H1 (cell line): ENCODE results near the gene PNLIP. TPM values are rescaled to one million over a fixed set of nuclear protein-coding genes. Genes with fewer than 3 reads are reported as not detected.

Experiments
- CTCF ChIA-PET: fragments of 300-600 bp; sonication (Branson Sonifier 250); formaldehyde crosslinking; loops from one replicate; lab custom pipeline; 2021; ENCODE audit not compliant: partially characterized antibody; lab: Charles Lee
- POLR2A ChIA-PET: fragments of 300-600 bp; sonication (Branson Sonifier 250); formaldehyde crosslinking; loops from one replicate; lab custom pipeline; 2021; ENCODE audit warnings: inconsistent platforms; ENCODE audit not compliant: partially characterized antibody; lab: Charles Lee
- DNase-seq, 2 experiments: peaks; one replicate each; pipeline versions ENCODE4 v3.0.0 to v3.0.0-alpha.2; 2010 to 2022; ENCODE audit warnings: low spot score in 2 of 2, low read depth in 1 of 2, mixed read lengths in 1 of 2
- FAIRE-seq: peaks from 2 replicates; lab custom pipeline; 2011; peaks lifted over from hg19 to GRCh38; lab: Jason Lieb, UNC
- H2AFZ ChIP-seq: 2 replicates; pipeline ENCODE4 v1.8.1; 2012; ENCODE audit warnings: low read length, inconsistent platforms
- H2AK5ac ChIP-seq: 2 replicates; pipeline ENCODE4 v1.6.1; 2013; ENCODE audit warnings: low read depth, low read length
- H2BK120ac ChIP-seq: replicated peaks from 2 replicates; pipeline ENCODE3; 2013; ENCODE audit warnings: low read depth, low read length, inconsistent platforms
- H2BK12ac ChIP-seq: 2 replicates; pipeline ENCODE4 v1.6.1; 2013; ENCODE audit warnings: low read depth, low read length
- H2BK15ac ChIP-seq: 2 replicates; pipeline ENCODE4 v1.6.1; 2013; ENCODE audit warnings: low read length
- H2BK20ac ChIP-seq: 2 replicates; pipeline ENCODE4 v1.6.1; 2013; ENCODE audit warnings: low read length
- H2BK5ac ChIP-seq: 2 replicates; pipeline ENCODE4 v1.6.1; 2013; ENCODE audit warnings: low read depth, low read length
- H3K14ac ChIP-seq: 2 replicates; pipeline ENCODE4 v1.6.1; 2013; ENCODE audit warnings: inconsistent platforms; ENCODE audit not compliant: insufficient read length
- H3K18ac ChIP-seq: 2 replicates; pipeline ENCODE4 v1.6.1; 2013; ENCODE audit warnings: low read length; ENCODE audit errors: extremely low read depth
- H3K23ac ChIP-seq: 2 replicates; pipeline ENCODE4 v1.6.1; 2013; ENCODE audit warnings: inconsistent platforms; ENCODE audit not compliant: insufficient read length
- H3K23me2 ChIP-seq: 2 replicates; pipeline ENCODE4 v1.6.1; 2013; ENCODE audit warnings: low read depth, low read length
- H3K27ac ChIP-seq: 2 replicates; pipeline ENCODE4 v1.6.1; 2011; ENCODE audit warnings: low read depth, low read length, inconsistent platforms
- H3K27me3 ChIP-seq, 4 experiments: replicated peaks in 1 of 4; 1 replicate in 1 of 4; 2 replicates in 3 of 4; pipeline versions ENCODE4 v1.6.1 to v1.8.1; 2011 to 2013; ENCODE audit warnings: low read length in 3 of 4, mild to moderate bottlenecking in 3 of 4, inconsistent platforms in 2 of 4, mixed read lengths in 2 of 4, moderate library complexity in 1 of 4; ENCODE audit not compliant: control insufficient read depth in 3 of 4, insufficient read depth in 3 of 4; ENCODE audit errors: extremely low read depth in 1 of 4
- H3K36me3 ChIP-seq, 4 experiments: 2 replicates each; pipeline versions ENCODE4 v1.6.1 to v1.8.1; 2011 to 2013; ENCODE audit warnings: mild to moderate bottlenecking in 4 of 4, low read length in 3 of 4, moderate library complexity in 2 of 4, control low read depth in 1 of 4, inconsistent platforms in 1 of 4; ENCODE audit not compliant: insufficient read depth in 4 of 4, control insufficient read depth in 2 of 4
- H3K4ac ChIP-seq: replicated peaks from 2 replicates; pipeline ENCODE3; 2013; ENCODE audit warnings: low read length, low read depth, mixed read lengths, inconsistent platforms; ENCODE audit not compliant: insufficient read length
- H3K4me1 ChIP-seq, 4 experiments: replicated peaks in 1 of 4; 1 replicate in 1 of 4; 2 replicates in 3 of 4; pipeline versions ENCODE4 v1.6.1 to v1.8.1; 2011 to 2013; ENCODE audit warnings: low read length in 3 of 4, inconsistent platforms in 2 of 4, mixed read lengths in 1 of 4; ENCODE audit not compliant: insufficient read depth in 4 of 4, control insufficient read depth in 3 of 4
- H3K4me2 ChIP-seq, 2 experiments: 2 replicates each; pipeline versions ENCODE4 v1.6.1 to v1.8.1; 2011 to 2013; ENCODE audit warnings: low read depth in 2 of 2, low read length in 2 of 2, control low read depth in 1 of 2, inconsistent platforms in 1 of 2, mild to moderate bottlenecking in 1 of 2; ENCODE audit not compliant: insufficient read depth in 1 of 2
- H3K4me3 ChIP-seq, 4 experiments: fragments of 200-600, 300-600 bp in 1 of 4; sonication (generic), shearing (Covaris generic), sonication (Bioruptor Twin) in 1 of 4; 2 replicates each; pipeline versions ENCODE4 v1.5.1 to v1.8.1; 2011 to 2016; ENCODE audit warnings: low read length in 4 of 4, low read depth in 3 of 4, control low read depth in 2 of 4, inconsistent platforms in 2 of 4, mild to moderate bottlenecking in 2 of 4, mixed read lengths in 1 of 4, moderate library complexity in 1 of 4; ENCODE audit not compliant: insufficient read depth in 2 of 4; ENCODE audit errors: extremely low read depth in 1 of 4
- H3K56ac ChIP-seq: replicated peaks from 2 replicates; pipeline ENCODE3; 2013; ENCODE audit warnings: low read depth, mild to moderate bottlenecking, mixed read lengths, low read length, inconsistent platforms; ENCODE audit not compliant: insufficient read length
- H3K79me1 ChIP-seq: 2 replicates; pipeline ENCODE4 v1.6.1; 2013; ENCODE audit warnings: low read depth, low read length, control low read depth
- H3K79me2 ChIP-seq, 2 experiments: 2 replicates each; pipeline versions ENCODE4 v1.6.1 to v1.8.1; 2012 to 2013; ENCODE audit warnings: low read length in 2 of 2, mild to moderate bottlenecking in 2 of 2, inconsistent platforms in 1 of 2; ENCODE audit not compliant: insufficient read depth in 2 of 2, control insufficient read depth in 1 of 2
- H3K9ac ChIP-seq, 4 experiments: replicated peaks in 1 of 4; 1 replicate in 1 of 4; 2 replicates in 3 of 4; pipeline versions ENCODE4 v1.6.1 to v1.8.1; 2011 to 2013; ENCODE audit warnings: low read depth in 3 of 4, low read length in 3 of 4, control low read depth in 2 of 4, mild to moderate bottlenecking in 2 of 4, moderate library complexity in 2 of 4, inconsistent platforms in 1 of 4; ENCODE audit errors: extremely low read depth in 1 of 4
- H3K9me3 ChIP-seq, 2 experiments: 2 replicates each; pipeline versions ENCODE4 v1.6.1 to v1.8.1; 2012 to 2013; ENCODE audit warnings: mild to moderate bottlenecking in 2 of 2, moderate library complexity in 2 of 2, control low read depth in 1 of 2, inconsistent platforms in 1 of 2, low read depth in 1 of 2, low read length in 1 of 2, mixed read lengths in 1 of 2; ENCODE audit not compliant: insufficient read depth in 2 of 2
- H4K20me1 ChIP-seq, 2 experiments: replicated peaks in 1 of 2; 2 replicates each; pipeline versions ENCODE3 to v1.8.1; 2011 to 2013; ENCODE audit warnings: inconsistent platforms in 2 of 2, low read length in 2 of 2, mild to moderate bottlenecking in 1 of 2; ENCODE audit not compliant: insufficient read depth in 2 of 2, control insufficient read depth in 1 of 2
- H4K5ac ChIP-seq: 2 replicates; pipeline ENCODE4 v1.6.1; 2013; ENCODE audit warnings: low read length, low read depth, mixed read lengths, inconsistent platforms; ENCODE audit not compliant: insufficient read length
- H4K8ac ChIP-seq: 2 replicates; pipeline ENCODE4 v1.8.0; 2013; ENCODE audit warnings: mild to moderate bottlenecking, moderate library complexity, low read length, inconsistent platforms; ENCODE audit not compliant: insufficient read depth; ENCODE audit errors: extremely low read depth
- H4K91ac ChIP-seq: replicated peaks from 2 replicates; pipeline ENCODE3; 2013; ENCODE audit warnings: low read length, mixed read lengths, inconsistent platforms; ENCODE audit not compliant: insufficient read length
- BCL11A ChIP-seq, 2 experiments: IDR thresholded peaks; one replicate each; pipeline ENCODE4 v1.6.1; 2011; ENCODE audit warnings: low read depth in 2 of 2, low read length in 2 of 2, mild to moderate bottlenecking in 2 of 2
- CEBPB ChIP-seq: IDR thresholded peaks from 2 replicates; pipeline ENCODE4 v1.6.1; 2012; ENCODE audit warnings: low read depth, low read length
- CHD1 ChIP-seq: IDR thresholded peaks from 2 replicates; pipeline ENCODE4 v1.6.1; 2012; ENCODE audit warnings: low read depth, low read length, improper control_type of control experiment
- CHD2 ChIP-seq: IDR thresholded peaks from 2 replicates; pipeline ENCODE4 v1.6.1; 2012; ENCODE audit warnings: low read length, improper control_type of control experiment
- HDAC2 ChIP-seq, 2 experiments: fragments of 300-600 bp in 1 of 2; sonication (generic) in 1 of 2; IDR thresholded peaks; 2 replicates each; pipeline ENCODE4 v1.6.1; 2011 to 2012; ENCODE audit warnings: low read depth in 2 of 2, low read length in 2 of 2, mild to moderate bottlenecking in 2 of 2, moderate library complexity in 2 of 2, borderline replicate concordance in 1 of 2, inconsistent platforms in 1 of 2
- KDM5A ChIP-seq: fragments of 200-600 bp; IDR thresholded peaks from 2 replicates; pipeline ENCODE4 v1.7.1; 2012; ENCODE audit warnings: mild to moderate bottlenecking, low read length, inconsistent platforms, mixed read lengths
- POU5F1 ChIP-seq: IDR thresholded peaks from 2 replicates; pipeline ENCODE4 v1.6.1; 2011; ENCODE audit warnings: low read depth, mild to moderate bottlenecking, low read length, moderate library complexity
- RFX5 ChIP-seq: IDR thresholded peaks from 2 replicates; pipeline ENCODE4 v1.6.1; 2011; ENCODE audit warnings: low read depth, low read length, improper control_type of control experiment, borderline replicate concordance
- SP4 ChIP-seq: IDR thresholded peaks from 2 replicates; pipeline ENCODE4 v1.6.1; 2012; ENCODE audit warnings: low read length, inconsistent platforms
- SUZ12 ChIP-seq: fragments of 200-600 bp; sonication (generic); IDR thresholded peaks from 2 replicates; pipeline ENCODE4 v1.6.1; 2012; ENCODE audit warnings: mild to moderate bottlenecking, inconsistent platforms, low read length, moderate library complexity, mixed read lengths
- TCF12 ChIP-seq: IDR thresholded peaks from 2 replicates; pipeline ENCODE4 v1.6.1; 2011; ENCODE audit warnings: low read depth, mild to moderate bottlenecking, low read length
- YY1 ChIP-seq: IDR thresholded peaks from 2 replicates; pipeline ENCODE4 v1.6.1; 2011; ENCODE audit warnings: low read depth, mild to moderate bottlenecking, low read length
- WGBS, 2 experiments: shearing (Covaris generic) in 1 of 2; methylation state at CpG; one replicate each; pipeline versions ENCODE4 v1.1.6 to v1.1.7; 2013 to 2015; ENCODE audit warnings: low lambda C conversion rate in 2 of 2, mixed read lengths in 2 of 2, inconsistent platforms in 1 of 2, low coverage in 1 of 2, missing lambda C conversion rate in 1 of 2; ENCODE audit not compliant: insufficient replicate concordance in 2 of 2, insufficient coverage in 1 of 2, insufficient read length in 1 of 2; ENCODE audit errors: extremely low coverage in 1 of 2, missing lambda C conversion rate in 1 of 2; 5-methylcytosine and 5-hydroxymethylcytosine counted together
- polyA plus RNA-seq, 7 experiments: library from polyadenylated mRNA; depleted of rRNA in 3 of 7; stranded (reverse) in 5 of 7; unstranded in 2 of 7; fragments of >200 nt in 5 of 7; fragments of 200-250 nt in 2 of 7; gene quantifications; 1 replicate in 5 of 7; 2 replicates in 1 of 7; 4 replicates in 1 of 7; pipeline versions ENCODE4 v1.2.1 to v1.2.3, GENCODE V29; 2011 to 2013; ENCODE audit warnings: missing spikeins in 2 of 7, mixed read lengths in 2 of 7
- total RNA-seq: library from RNA; stranded (reverse); fragmentation: NEBNext Ultra II Directional; extraction: Animal tissue kit (Norgen Biotek cat#: 25700); gene quantifications from 2 replicates; pipeline ENCODE4 v1.2.1, GENCODE V29; 2021
- TF ChIP-seq, protein P1 (sequence below), 3 experiments: IDR thresholded peaks; 1 replicate in 2 of 3; 2 replicates in 1 of 3; pipeline versions ENCODE4 v1.5.1 to v1.6.1; 2011; ENCODE audit warnings: low read length in 3 of 3, mild to moderate bottlenecking in 3 of 3, inconsistent platforms in 2 of 3, low read depth in 1 of 3, moderate library complexity in 1 of 3; ENCODE audit not compliant: insufficient read depth in 1 of 3; ENCODE audit errors: control extremely low read depth in 1 of 3

Gene PNLIP
- total and polyA plus RNA-seq, 2 of the 8 experiments (the other 6 are each of a cell fraction or from before 2014, with no cell fraction given), result not detected

DNA sequence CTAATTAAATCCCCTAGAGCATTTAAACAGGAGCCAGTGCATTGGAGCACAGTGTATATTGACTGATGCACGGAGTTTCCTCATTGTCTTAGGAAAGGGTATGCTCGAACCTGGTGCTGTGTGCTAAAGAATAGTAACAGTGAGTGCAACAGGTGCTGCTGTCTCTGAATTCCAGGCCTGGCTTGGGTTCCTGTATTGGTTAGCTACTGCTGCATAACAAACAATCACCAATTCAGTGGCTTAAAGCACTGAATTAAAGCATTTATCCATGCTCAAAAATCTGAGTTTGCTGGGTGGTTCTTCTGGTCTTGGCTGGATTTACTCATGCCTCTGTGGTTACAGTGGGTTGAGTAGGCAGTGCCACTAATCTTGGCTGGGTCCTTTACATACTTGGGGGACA is 43.3 kb downstream of the PNLIP start:
- H3K79me2 ChIP-seq, result no peaks in the 10 kb centered on the region
- H3K27ac ChIP-seq, result no peak overlapping the region
- WGBS, 2 experiments, result 93% methylated on average over 2 of the region's 2 CpGs; no CpG with 5 or more reads in 1 of the 2 experiments
- FAIRE-seq, result no peak
- no peaks in the 10 kb centered on the region for H3K23me2 ChIP-seq
- no peak overlapping the region for H3K4me2 ChIP-seq
- no peak overlapping the region for H2BK20ac ChIP-seq
- H4K8ac ChIP-seq, result no peak overlapping the region
- POLR2A ChIA-PET, result no interaction called here
- H3K14ac ChIP-seq, result no peak overlapping the region
- no peak for DNase-seq
- no peak overlapping the region for H4K91ac ChIP-seq
- no peak overlapping the region for H4K5ac ChIP-seq
- no peak overlapping the region for H3K9ac ChIP-seq
- H3K4me3 ChIP-seq, result no peak overlapping the region
- 0 out of 4 replicates have a peak, but pooled peaks cover 0 to 2% of the 10 kb centered on the region in 2 experiments for H3K9me3 ChIP-seq
- H3K4ac ChIP-seq, result no peak overlapping the region
- no peak overlapping the region for H2BK12ac ChIP-seq
- no peak overlapping the region for H2BK5ac ChIP-seq
- no peaks in the 10 kb centered on the region for H3K79me1 ChIP-seq
- H3K27me3 ChIP-seq, result no peaks in the 10 kb centered on the region
- no peak overlapping the region for H3K56ac ChIP-seq
- H3K18ac ChIP-seq, result no peak overlapping the region
- H2BK15ac ChIP-seq, result no peak overlapping the region
- no peak overlapping the region for H3K23ac ChIP-seq
- H3K4me1 ChIP-seq, result no peaks in the 10 kb centered on the region
- no peak overlapping the region for H2BK120ac ChIP-seq
- no peak overlapping the region for H2AK5ac ChIP-seq
- H3K36me3 ChIP-seq, result no peaks in the 10 kb centered on the region
- CTCF ChIA-PET, result interaction anchor here (0.5 to 1.6 kb wide), 3 partner anchors 39 to 586 kb away, joined by 3 to 7 read pairs (median 5); no protein-coding TSS in a partner anchor
- H4K20me1 ChIP-seq, result no peaks in the 10 kb centered on the region
- H2AFZ ChIP-seq, result no peak overlapping the region
- TF ChIP-seq, protein P1, sequence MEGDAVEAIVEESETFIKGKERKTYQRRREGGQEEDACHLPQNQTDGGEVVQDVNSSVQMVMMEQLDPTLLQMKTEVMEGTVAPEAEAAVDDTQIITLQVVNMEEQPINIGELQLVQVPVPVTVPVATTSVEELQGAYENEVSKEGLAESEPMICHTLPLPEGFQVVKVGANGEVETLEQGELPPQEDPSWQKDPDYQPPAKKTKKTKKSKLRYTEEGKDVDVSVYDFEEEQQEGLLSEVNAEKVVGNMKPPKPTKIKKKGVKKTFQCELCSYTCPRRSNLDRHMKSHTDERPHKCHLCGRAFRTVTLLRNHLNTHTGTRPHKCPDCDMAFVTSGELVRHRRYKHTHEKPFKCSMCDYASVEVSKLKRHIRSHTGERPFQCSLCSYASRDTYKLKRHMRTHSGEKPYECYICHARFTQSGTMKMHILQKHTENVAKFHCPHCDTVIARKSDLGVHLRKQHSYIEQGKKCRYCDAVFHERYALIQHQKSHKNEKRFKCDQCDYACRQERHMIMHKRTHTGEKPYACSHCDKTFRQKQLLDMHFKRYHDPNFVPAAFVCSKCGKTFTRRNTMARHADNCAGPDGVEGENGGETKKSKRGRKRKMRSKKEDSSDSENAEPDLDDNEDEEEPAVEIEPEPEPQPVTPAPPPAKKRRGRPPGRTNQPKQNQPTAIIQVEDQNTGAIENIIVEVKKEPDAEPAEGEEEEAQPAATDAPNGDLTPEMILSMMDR (IDR thresholded peaks at IDR 0.05; ENCODE audit: control extremely low read depth in 1 of 3, insufficient read depth in 1 of 3, low read depth in 1 of 3, low read length in 3 of 3), result no peak
- TF ChIP-seq POU5F1, result no peak
- no peak for TF ChIP-seq HDAC2 (IDR thresholded peaks at IDR 0.05; ENCODE audit: borderline replicate concordance in 1 of 2, low read depth in 2 of 2, low read length in 2 of 2)
- no peak for TF ChIP-seq CHD1
- TF ChIP-seq CHD2, result no peak
- TF ChIP-seq KDM5A, result no peak
- no peak for TF ChIP-seq BCL11A (IDR thresholded peaks at IDR 0.05; ENCODE audit: low read depth in 2 of 2, low read length in 2 of 2)
- no peak for TF ChIP-seq TCF12
- no peak for TF ChIP-seq YY1
- TF ChIP-seq SUZ12, result no peak
- TF ChIP-seq RFX5, result no peak
- TF ChIP-seq SP4, result no peak
- TF ChIP-seq CEBPB, result no peak
